ENCODE measurements around the gene DGLUCY. TPM values are rescaled to one million over a fixed set of nuclear protein-coding genes. Genes with fewer than 3 reads are reported as not detected.

The DGLUCY gene
- total RNA-seq, 2 experiments from 2014 or later: 52.3 to 59.3 TPM

GRCh38 chr14:91273885-91274273, 160.0 kb downstream of the DGLUCY start:
- Mint-ChIP-seq H3K27me3 (no peaks in the 10 kb centered on the region), H3K9me3 (no peaks in the 10 kb centered on the region), H3K27ac (peak overlapping the region; percentile 78), H3K4me3 (no peak overlapping the region), H3K36me3 (ENCODE audit: low read depth) (peaks cover 42% of the 10 kb centered on the region), H3K4me1 (ENCODE audit: low read depth) (no peaks in the 10 kb centered on the region)
- TF ChIP-seq, protein P1, sequence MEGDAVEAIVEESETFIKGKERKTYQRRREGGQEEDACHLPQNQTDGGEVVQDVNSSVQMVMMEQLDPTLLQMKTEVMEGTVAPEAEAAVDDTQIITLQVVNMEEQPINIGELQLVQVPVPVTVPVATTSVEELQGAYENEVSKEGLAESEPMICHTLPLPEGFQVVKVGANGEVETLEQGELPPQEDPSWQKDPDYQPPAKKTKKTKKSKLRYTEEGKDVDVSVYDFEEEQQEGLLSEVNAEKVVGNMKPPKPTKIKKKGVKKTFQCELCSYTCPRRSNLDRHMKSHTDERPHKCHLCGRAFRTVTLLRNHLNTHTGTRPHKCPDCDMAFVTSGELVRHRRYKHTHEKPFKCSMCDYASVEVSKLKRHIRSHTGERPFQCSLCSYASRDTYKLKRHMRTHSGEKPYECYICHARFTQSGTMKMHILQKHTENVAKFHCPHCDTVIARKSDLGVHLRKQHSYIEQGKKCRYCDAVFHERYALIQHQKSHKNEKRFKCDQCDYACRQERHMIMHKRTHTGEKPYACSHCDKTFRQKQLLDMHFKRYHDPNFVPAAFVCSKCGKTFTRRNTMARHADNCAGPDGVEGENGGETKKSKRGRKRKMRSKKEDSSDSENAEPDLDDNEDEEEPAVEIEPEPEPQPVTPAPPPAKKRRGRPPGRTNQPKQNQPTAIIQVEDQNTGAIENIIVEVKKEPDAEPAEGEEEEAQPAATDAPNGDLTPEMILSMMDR (IDR thresholded peaks at IDR 0.05): no peak
- DNase-seq (no peak), ATAC-seq (no peak)
- ChIA-PET POLR2A (no interaction called here), CTCF (interaction anchor here (4.3 kb wide), 1 partner anchor 98 kb away, joined by 33 read pairs; no protein-coding TSS in a partner anchor)
- intact Hi-C loops (cut with micrococcal nuclease): no loop called here

DNA sequence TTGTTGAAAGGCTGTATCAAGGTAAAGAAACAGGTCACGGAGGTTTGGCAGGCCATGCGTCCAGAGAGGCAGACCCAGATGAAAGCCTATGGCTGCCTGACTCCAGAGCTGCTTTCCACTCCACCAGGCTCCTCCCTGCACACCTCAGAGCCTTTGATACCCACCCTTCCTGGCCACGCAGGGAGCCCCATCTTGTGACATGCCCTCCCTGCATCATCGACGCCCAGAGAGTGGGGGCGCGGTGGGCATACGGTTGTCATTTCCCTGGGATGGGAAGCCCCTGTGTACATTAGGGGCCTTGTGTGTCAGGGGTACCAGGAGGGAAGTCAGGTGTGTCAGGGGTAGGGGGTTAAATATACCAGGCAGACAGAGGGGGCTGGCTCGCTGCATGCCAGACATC, 160.9 kb downstream of the DGLUCY start:
- Mint-ChIP-seq H3K9me3 (no peaks in the 10 kb centered on the region), H3K27ac (peak overlapping the region; percentile 78), H3K36me3 (ENCODE audit: low read depth) (peaks cover 39% of the 10 kb centered on the region), H3K27me3 (no peaks in the 10 kb centered on the region), H3K4me1 (ENCODE audit: low read depth) (no peaks in the 10 kb centered on the region), H3K4me3 (no peak overlapping the region)
- DNase-seq: no peak
- CTCF ChIA-PET: interaction anchor here (4.3 kb wide), 1 partner anchor 99 kb away, joined by 33 read pairs; no protein-coding TSS in a partner anchor
- no peak for ATAC-seq
- intact Hi-C loops (cut with micrococcal nuclease): no loop called here
- POLR2A ChIA-PET: no interaction called here
- TF ChIP-seq, protein P1 (IDR thresholded peaks at IDR 0.05): no peak

Other genes starting within 250 kb of the DGLUCY start
- 10 to 100 TPM; 12.8 to 12.9 TPM for gene RPS6KA5, start 53.4 kb upstream of the DGLUCY start, total RNA-seq
- 10 to 100 TPM; 11.9 to 14.0 TPM for gene GPR68, start 130.6 kb downstream of the DGLUCY start, total RNA-seq